Fibroblast of lung (primary cell): ENCODE results near the gene CCDC8. TPM values are rescaled to one million over a fixed set of nuclear protein-coding genes. Genes with fewer than 3 reads are reported as not detected.
"Not testable (repeated sequence)": the region's sequence is repeated elsewhere in the genome, so short reads cannot be mapped to it uniquely, and the experiment has no call there.

ENCODE experiments used
- DNase-seq, 2 donors: peaks; one replicate each; pipeline versions ENCODE4 v3.0.0 to v3.0.0-alpha.2; 2010; ENCODE audit warnings: low read depth in 2 of 2
- H2AFZ ChIP-seq: 2 replicates; pipeline ENCODE4 v1.5.1; 2012; ENCODE audit warnings: low read length, control low read depth, inconsistent platforms
- H3K27ac ChIP-seq: 2 replicates; pipeline ENCODE4 v1.5.1; 2011; ENCODE audit warnings: low read length, control low read depth; ENCODE audit not compliant: insufficient read depth
- H3K27me3 ChIP-seq: 2 replicates; pipeline ENCODE4 v1.5.1; 2011; ENCODE audit warnings: mild to moderate bottlenecking, low read length; ENCODE audit not compliant: control insufficient read depth, insufficient read depth
- H3K36me3 ChIP-seq: 2 replicates; pipeline ENCODE4 v1.5.1; 2011; ENCODE audit warnings: low read length; ENCODE audit not compliant: control insufficient read depth, insufficient read depth
- H3K4me1 ChIP-seq: 2 replicates; pipeline ENCODE4 v1.5.1; 2011; ENCODE audit warnings: low read length; ENCODE audit not compliant: control insufficient read depth, insufficient read depth; ENCODE audit errors: extremely low read depth
- H3K4me2 ChIP-seq: 2 replicates; pipeline ENCODE4 v1.5.1; 2011; ENCODE audit warnings: low read length, control low read depth; ENCODE audit not compliant: insufficient read depth; ENCODE audit errors: extremely low read depth
- H3K4me3 ChIP-seq, 4 experiments: fragments of 200-600 bp in 1 of 4; sonication (generic) in 1 of 4; replicated peaks in 1 of 4; 2 replicates each; pipeline ENCODE4 v1.5.1; 2011 to 2016; ENCODE audit warnings: low read length in 4 of 4, low read depth in 3 of 4, mild to moderate bottlenecking in 3 of 4, control low read depth in 2 of 4, inconsistent platforms in 1 of 4, mixed read lengths in 1 of 4; ENCODE audit not compliant: insufficient read depth in 1 of 4; ENCODE audit errors: control extremely low read depth in 1 of 4
- H3K79me2 ChIP-seq: 2 replicates; pipeline ENCODE4 v1.5.1; 2012; ENCODE audit warnings: mild to moderate bottlenecking, low read length, inconsistent platforms; ENCODE audit not compliant: control insufficient read depth, insufficient read depth
- H3K9ac ChIP-seq: 2 replicates; pipeline ENCODE4 v1.5.1; 2011; ENCODE audit warnings: mild to moderate bottlenecking, low read length, control low read depth; ENCODE audit not compliant: insufficient read depth
- H3K9me3 ChIP-seq: 2 replicates; pipeline ENCODE4 v1.5.1; 2012; ENCODE audit warnings: low read depth, low read length; ENCODE audit not compliant: control insufficient read depth, insufficient read depth
- H4K20me1 ChIP-seq: 2 replicates; pipeline ENCODE4 v1.5.1; 2011; ENCODE audit warnings: low read length; ENCODE audit not compliant: control insufficient read depth, insufficient read depth; ENCODE audit errors: extremely low read depth
- EZH2 ChIP-seq: IDR thresholded peaks from 2 replicates; pipeline ENCODE4 v1.5.1; 2012; ENCODE audit warnings: low read length, control low read depth, mild to moderate bottlenecking; ENCODE audit errors: missing control alignments
- polyA plus RNA-seq, 2 donors: library from polyadenylated mRNA; depleted of rRNA in 1 of 2; stranded (reverse) in 1 of 2; unstranded in 1 of 2; fragments of >200 nt; gene quantifications; 2 replicates each; pipeline ENCODE4 v1.2.1, GENCODE V29; 2011 to 2012; ENCODE audit warnings: missing spikeins in 1 of 2
- total RNA-seq: library from RNA; depleted of rRNA; stranded (reverse); fragments of >200 nt; gene quantifications from 2 replicates; pipeline ENCODE4 v1.2.1, GENCODE V29; 2014
- TF ChIP-seq, protein P1 (sequence below), 2 donors: IDR thresholded peaks in 1 of 2; conservative IDR thresholded peaks in 1 of 2; 1 replicate in 1 of 2; 2 replicates in 1 of 2; pipeline ENCODE4 v1.5.1; 2011 to 2012; ENCODE audit warnings: low read length in 2 of 2, control low read depth in 1 of 2, inconsistent platforms in 1 of 2, low read depth in 1 of 2, mild to moderate bottlenecking in 1 of 2

CCDC8 gene
- total and polyA plus RNA-seq, 2 donors (not counting 1 experiment from before 2014, with no cell fraction given), result 1.9 to 13.4 TPM

DNA sequence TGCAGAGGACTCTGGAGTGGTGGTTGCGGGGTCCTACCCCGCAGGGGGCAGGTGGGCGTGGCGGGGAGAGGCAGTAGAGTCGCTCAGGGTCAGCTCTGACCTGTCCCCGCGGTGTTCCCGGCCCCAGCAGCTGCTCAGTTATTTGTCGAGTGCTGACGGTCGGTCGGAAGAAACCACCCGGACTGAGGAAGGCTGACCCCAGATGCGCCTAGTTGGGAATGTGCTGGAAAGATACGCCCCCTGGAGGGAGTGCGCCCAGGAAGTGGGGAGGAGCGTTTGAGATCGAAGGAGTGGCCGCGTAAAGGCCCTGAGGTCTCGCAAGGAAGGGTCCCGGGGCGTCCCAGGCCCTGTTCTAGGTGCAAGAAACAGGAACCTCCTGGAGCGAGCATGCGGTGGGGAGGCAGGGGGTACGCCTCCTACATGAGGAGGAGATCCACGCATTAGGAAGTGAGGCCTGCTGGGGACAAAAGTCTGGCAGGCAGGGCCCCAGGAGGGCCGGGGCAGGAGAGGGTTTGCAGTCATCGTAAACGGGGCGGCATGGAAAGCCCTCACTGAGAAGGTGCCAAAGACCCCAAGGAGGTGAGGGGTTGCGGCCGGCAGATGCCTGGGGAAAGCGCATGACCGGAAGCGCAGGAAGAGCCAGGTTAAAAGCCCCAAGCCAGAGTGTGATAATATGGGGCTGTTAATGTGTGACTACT is 9.2 kb downstream of the CCDC8 start:
- peak overlapping the region; percentile 78 for H2AFZ ChIP-seq
- no peak overlapping the region for H3K27ac ChIP-seq
- H3K27me3 ChIP-seq, result peaks cover 4% of the 10 kb centered on the region
- H3K4me1 ChIP-seq, result peaks cover 8% of the 10 kb centered on the region
- peak overlapping the region; percentile 80 for H3K4me2 ChIP-seq
- peak overlapping the region in 3 of 4 experiments; percentile 10 to 49 (median 29) for H3K4me3 ChIP-seq
- no peaks in the 10 kb centered on the region for H4K20me1 ChIP-seq
- H3K9ac ChIP-seq, result no peak overlapping the region
- H3K36me3 ChIP-seq, result no peaks in the 10 kb centered on the region
- peak; percentile 56 to 63 for DNase-seq
- TF ChIP-seq, protein P1, sequence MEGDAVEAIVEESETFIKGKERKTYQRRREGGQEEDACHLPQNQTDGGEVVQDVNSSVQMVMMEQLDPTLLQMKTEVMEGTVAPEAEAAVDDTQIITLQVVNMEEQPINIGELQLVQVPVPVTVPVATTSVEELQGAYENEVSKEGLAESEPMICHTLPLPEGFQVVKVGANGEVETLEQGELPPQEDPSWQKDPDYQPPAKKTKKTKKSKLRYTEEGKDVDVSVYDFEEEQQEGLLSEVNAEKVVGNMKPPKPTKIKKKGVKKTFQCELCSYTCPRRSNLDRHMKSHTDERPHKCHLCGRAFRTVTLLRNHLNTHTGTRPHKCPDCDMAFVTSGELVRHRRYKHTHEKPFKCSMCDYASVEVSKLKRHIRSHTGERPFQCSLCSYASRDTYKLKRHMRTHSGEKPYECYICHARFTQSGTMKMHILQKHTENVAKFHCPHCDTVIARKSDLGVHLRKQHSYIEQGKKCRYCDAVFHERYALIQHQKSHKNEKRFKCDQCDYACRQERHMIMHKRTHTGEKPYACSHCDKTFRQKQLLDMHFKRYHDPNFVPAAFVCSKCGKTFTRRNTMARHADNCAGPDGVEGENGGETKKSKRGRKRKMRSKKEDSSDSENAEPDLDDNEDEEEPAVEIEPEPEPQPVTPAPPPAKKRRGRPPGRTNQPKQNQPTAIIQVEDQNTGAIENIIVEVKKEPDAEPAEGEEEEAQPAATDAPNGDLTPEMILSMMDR (conservative IDR thresholded peaks at IDR 0.05 in 1 of 2, IDR thresholded peaks at IDR 0.05 in 1 of 2; ENCODE audit: low read depth in 1 of 2, low read length in 2 of 2), result peak; percentile 43 to 45
- TF ChIP-seq EZH2, result no peak
- H3K9me3 ChIP-seq, result no peaks in the 10 kb centered on the region
- H3K79me2 ChIP-seq, result no peaks in the 10 kb centered on the region

DNA sequence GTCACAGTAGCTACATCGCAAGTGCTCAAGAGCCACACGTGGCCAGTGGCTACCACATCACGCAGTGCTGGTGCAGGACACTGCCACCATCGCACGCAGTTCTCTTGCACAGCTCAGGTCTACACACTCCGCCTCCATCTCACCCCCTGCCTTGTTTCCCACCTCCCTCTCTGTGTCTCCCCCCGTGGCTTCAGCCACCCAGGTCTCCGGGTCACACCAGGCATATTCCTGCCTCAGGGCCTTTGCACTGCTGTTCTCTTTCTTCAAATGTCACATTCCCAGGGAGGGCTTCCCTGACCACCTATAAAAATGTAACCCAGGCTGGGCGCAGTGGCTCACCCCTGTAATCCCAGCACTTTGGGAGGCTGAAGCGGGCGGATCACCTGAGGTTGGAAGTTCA is 10.6 kb downstream of the CCDC8 start:
- no peak for DNase-seq
- no peaks in the 10 kb centered on the region for H3K9me3 ChIP-seq
- H3K4me3 ChIP-seq, result no peak overlapping the region
- no peaks in the 10 kb centered on the region for H3K36me3 ChIP-seq
- H3K27ac ChIP-seq, result no peak overlapping the region
- H3K79me2 ChIP-seq, result no peaks in the 10 kb centered on the region
- no peak overlapping the region for H3K4me2 ChIP-seq
- no peak overlapping the region for H3K9ac ChIP-seq
- H2AFZ ChIP-seq, result no peak overlapping the region
- peaks cover 4% of the 10 kb centered on the region for H3K4me1 ChIP-seq
- no peaks in the 10 kb centered on the region for H4K20me1 ChIP-seq
- peaks cover 4% of the 10 kb centered on the region for H3K27me3 ChIP-seq
- TF ChIP-seq, protein P1 (conservative IDR thresholded peaks at IDR 0.05 in 1 of 2, IDR thresholded peaks at IDR 0.05 in 1 of 2; ENCODE audit: low read depth in 1 of 2, low read length in 2 of 2), result no peak
- no peak for TF ChIP-seq EZH2

DNA sequence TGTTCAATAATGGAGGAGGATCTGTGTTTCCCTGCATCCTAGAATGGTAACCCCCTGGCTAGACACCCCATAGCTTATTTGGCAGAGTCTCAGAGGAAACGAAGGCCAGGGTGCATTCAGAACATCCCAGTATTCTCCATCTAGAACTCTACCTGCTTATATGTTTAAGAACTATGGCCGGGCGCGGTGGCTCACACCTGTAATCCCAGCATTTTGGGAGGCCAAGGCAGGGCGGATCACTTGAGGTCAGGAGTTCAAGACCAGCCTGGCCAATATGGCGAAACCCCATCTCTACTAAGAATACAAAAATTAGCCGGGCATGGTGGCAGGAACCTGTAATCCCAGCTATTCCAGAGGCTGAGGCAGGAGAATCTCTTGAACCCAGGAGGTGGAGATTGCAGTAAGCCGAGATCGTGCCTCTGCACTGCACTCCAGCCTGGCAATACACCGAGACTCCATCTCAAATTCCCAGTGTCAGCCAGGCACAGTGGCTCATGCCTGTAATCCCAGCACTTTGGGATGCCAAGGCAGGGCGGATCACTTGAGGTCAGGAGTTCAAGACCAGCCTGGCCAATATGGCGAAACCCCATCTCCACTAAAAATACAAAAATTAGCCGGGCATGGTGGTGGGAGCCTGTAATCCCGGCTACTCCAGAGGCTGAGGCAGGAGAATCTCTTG is 15.4 kb downstream of the CCDC8 start:
- not testable (repeated sequence) for H3K4me1 ChIP-seq, H3K27ac ChIP-seq, H3K79me2 ChIP-seq, H4K20me1 ChIP-seq, H3K27me3 ChIP-seq, H3K4me3 ChIP-seq, H2AFZ ChIP-seq, H3K9me3 ChIP-seq, H3K36me3 ChIP-seq, H3K9ac ChIP-seq, H3K4me2 ChIP-seq, DNase-seq
